Left ventricle myocardium inferior (tissue), 1 donor: ENCODE data around the gene HMGN4. TPM values are rescaled to one million over a fixed set of nuclear protein-coding genes. Genes with fewer than 3 reads are reported as not detected.

Experiments used
- DNase-seq: peaks from one replicate; pipeline ENCODE4 v3.0.0-alpha.2; 2020
- H3K27ac ChIP-seq: fragments of 200-600 bp; replicated peaks from 2 replicates; pipeline ENCODE4 v1.8.0; 2021
- H3K27me3 ChIP-seq: fragments of 200-600 bp; 2 replicates; pipeline ENCODE4 v1.8.0; 2021; ENCODE audit warnings: low read depth
- H3K36me3 ChIP-seq: fragments of 200-600 bp; 2 replicates; pipeline ENCODE4 v1.8.0; 2021
- H3K4me1 ChIP-seq: fragments of 200-600 bp; 2 replicates; pipeline ENCODE4 v1.8.0; 2021
- H3K4me3 ChIP-seq: fragments of 200-600 bp; 2 replicates; pipeline ENCODE4 v1.8.0; 2021; ENCODE audit warnings: mild to moderate bottlenecking, moderate library complexity
- H3K9me3 ChIP-seq: fragments of 200-600 bp; replicated peaks from 2 replicates; pipeline ENCODE4 v1.8.0; 2021
- CTCF ChIP-seq: fragments of 200-600 bp; IDR thresholded peaks from 2 replicates; pipeline ENCODE4 v1.8.0; 2021; ENCODE audit warnings: antibody characterized with exemption, mild to moderate bottlenecking, borderline replicate concordance
- intact Hi-C: fragments of 100-400 bp; cut with micrococcal nuclease; formaldehyde crosslinking; loops from one replicate; pipeline ENCODE4 v1.11.0; 2022
- total RNA-seq: library from RNA; stranded (reverse); fragmentation: NEBNext Ultra II Directional; extraction: Animal tissue kit (Norgen Biotek cat#: 25700); gene quantifications from one replicate; pipeline ENCODE4 v1.2.1, GENCODE V29; 2021
- donor health status: DM: no; HTN: yes; CAD: no; lungs with severe emphysema.

Gene HMGN4
- total RNA-seq, 1 donor from 2014 or later, result 29.7 TPM

- peaks cover 36% of the 10 kb centered on the region for H3K27me3 ChIP-seq
- H3K4me1 ChIP-seq, result peaks cover 7% of the 10 kb centered on the region
- H3K36me3 ChIP-seq, result no peaks in the 10 kb centered on the region
- no peak overlapping the region for H3K4me3 ChIP-seq
- H3K9me3 ChIP-seq, result peaks cover 20% of the 10 kb centered on the region
- intact Hi-C loops, result no loop called here
- H3K27ac ChIP-seq, result no peak overlapping the region
- no peak for TF ChIP-seq CTCF
- DNase-seq, result no peak
Observed at GRCh38 chr6:26578279-26578678, 40.1 kb downstream of the HMGN4 start.

- peaks cover 20% of the 10 kb centered on the region for H3K9me3 ChIP-seq
- no peak for TF ChIP-seq CTCF
- H3K27me3 ChIP-seq, result peaks cover 41% of the 10 kb centered on the region
- H3K4me3 ChIP-seq, result no peak overlapping the region
- no peaks in the 10 kb centered on the region for H3K36me3 ChIP-seq
- intact Hi-C loops, result no loop called here
- DNase-seq, result no peak
- no peak overlapping the region for H3K27ac ChIP-seq
- peaks cover 7% of the 10 kb centered on the region for H3K4me1 ChIP-seq
Observed at GRCh38 chr6:26578741-26579140, 40.6 kb downstream of the HMGN4 start.

GRCh38 chr6:26581164-26581915 is 43.2 kb downstream of the HMGN4 start:
- Histone ChIP-seq H3K9me3 (peaks cover 20% of the 10 kb centered on the region), H3K4me1 (peaks cover 7% of the 10 kb centered on the region), H3K27me3 (peaks cover 67% of the 10 kb centered on the region), H3K27ac (no peak overlapping the region), H3K4me3 (no peak overlapping the region), H3K36me3 (no peaks in the 10 kb centered on the region)
- intact Hi-C loops, result no loop called here
- TF ChIP-seq CTCF, result no peak
- no peak for DNase-seq

- H3K4me3 ChIP-seq, result no peak overlapping the region
- no peak overlapping the region for H3K27ac ChIP-seq
- no peak for DNase-seq
- no peak for TF ChIP-seq CTCF
- no peaks in the 10 kb centered on the region for H3K36me3 ChIP-seq
- intact Hi-C loops, result no loop called here
- H3K9me3 ChIP-seq, result no peaks in the 10 kb centered on the region
- peaks cover 93% of the 10 kb centered on the region for H3K27me3 ChIP-seq
- no peaks in the 10 kb centered on the region for H3K4me1 ChIP-seq
Observed at GRCh38 chr6:26588965-26589364, 50.8 kb downstream of the HMGN4 start.

GRCh38 chr6:26592649-26593048 is 54.5 kb downstream of the HMGN4 start:
- H3K27me3 ChIP-seq, result peaks cover 66% of the 10 kb centered on the region
- TF ChIP-seq CTCF, result no peak
- intact Hi-C loops, result no loop called here

More at GRCh38 chr6:26592649-26593048, 54.5 kb downstream of the HMGN4 start:
- no peaks in the 10 kb centered on the region for H3K9me3 ChIP-seq
- no peaks in the 10 kb centered on the region for H3K36me3 ChIP-seq
- DNase-seq, result no peak
- H3K4me1 ChIP-seq, result peaks cover 23% of the 10 kb centered on the region
- H3K27ac ChIP-seq, result no peak overlapping the region
- no peak overlapping the region for H3K4me3 ChIP-seq
